ENCODE measurements around the gene MVB12B. TPM values are rescaled to one million over a fixed set of nuclear protein-coding genes. Genes with fewer than 3 reads are reported as not detected.

MVB12B gene
- total and polyA plus RNA-seq, 2 of the 8 experiments (the other 6 are each of a cell fraction or from before 2014, with no cell fraction given) = 2.6 to 5.0 TPM

GRCh38 chr9:126498331-126498730 lies 171.7 kb downstream of the MVB12B start:
- CTCF ChIA-PET (ENCODE audit: partially characterized antibody) = interaction anchor here (1.0 to 10.6 kb wide), 20 partner anchors 7 to 283 kb away, joined by 3 to 276 read pairs (median 4); no protein-coding TSS in a partner anchor

More at GRCh38 chr9:126498331-126498730, 171.7 kb downstream of the MVB12B start:
- Histone ChIP-seq H3K79me1 (ENCODE audit: low read depth, low read length) (no peaks in the 10 kb centered on the region), H2BK15ac (ENCODE audit: low read length) (no peak overlapping the region), H3K79me2 (ENCODE audit: control insufficient read depth in 1 of 2, insufficient read depth in 2 of 2, low read length in 2 of 2) (no peaks in the 10 kb centered on the region), H4K5ac (ENCODE audit: insufficient read length, low read depth, low read length) (no peak overlapping the region), H3K14ac (ENCODE audit: insufficient read length) (no peak overlapping the region), H4K91ac (replicated peaks; ENCODE audit: insufficient read length, low read length) (no peak overlapping the region), H2AFZ (ENCODE audit: low read length) (no peak overlapping the region), H3K56ac (replicated peaks; ENCODE audit: insufficient read length, low read depth, low read length) (no peak overlapping the region), H2BK20ac (ENCODE audit: low read length) (no peak overlapping the region), H2BK5ac (ENCODE audit: low read depth, low read length) (no peak overlapping the region), H2BK12ac (ENCODE audit: low read depth, low read length) (no peak overlapping the region), H2BK120ac (replicated peaks; ENCODE audit: low read depth, low read length) (no peak overlapping the region), H3K4me2 (ENCODE audit: insufficient read depth in 1 of 2, low read depth in 2 of 2, low read length in 2 of 2) (no peak overlapping the region), H3K23ac (ENCODE audit: insufficient read length) (no peak overlapping the region), H3K9ac (replicated peaks in 1 of 4; ENCODE audit: extremely low read depth in 1 of 4, low read depth in 3 of 4, low read length in 3 of 4) (no peak overlapping the region), H4K20me1 (replicated peaks in 1 of 2; ENCODE audit: control insufficient read depth in 1 of 2, insufficient read depth in 2 of 2, low read length in 2 of 2) (peaks cover 0 to 3% of the 10 kb centered on the region in 2 experiments), H4K8ac (ENCODE audit: extremely low read depth, insufficient read depth, low read length) (no peak overlapping the region), H3K9me3 (ENCODE audit: insufficient read depth in 2 of 2, low read depth in 1 of 2, low read length in 1 of 2) (no peaks in the 10 kb centered on the region), H3K18ac (ENCODE audit: extremely low read depth, low read length) (no peak overlapping the region), H3K23me2 (ENCODE audit: low read depth, low read length) (peaks cover 12% of the 10 kb centered on the region; the same call in 1 of the 2 replicates), H2AK5ac (ENCODE audit: low read depth, low read length) (no peak overlapping the region), H3K27me3 (replicated peaks in 1 of 4; ENCODE audit: control insufficient read depth in 3 of 4, extremely low read depth in 1 of 4, insufficient read depth in 3 of 4, low read length in 3 of 4) (peaks cover 0 to 10% (median 3%) of the 10 kb centered on the region in 4 experiments; a peak in 5 of 7 replicates), H3K27ac (ENCODE audit: low read depth, low read length) (no peak overlapping the region), H3K4me3 (ENCODE audit: extremely low read depth in 1 of 4, insufficient read depth in 2 of 4, low read depth in 3 of 4, low read length in 4 of 4) (no peak overlapping the region), H3K4me1 (replicated peaks in 1 of 4; ENCODE audit: control insufficient read depth in 3 of 4, insufficient read depth in 4 of 4, low read length in 3 of 4) (peaks cover 0 to 11% (median 8%) of the 10 kb centered on the region in 4 experiments; a peak in 6 of 7 replicates), H3K36me3 (ENCODE audit: control insufficient read depth in 2 of 4, insufficient read depth in 4 of 4, low read length in 3 of 4) (no peaks in the 10 kb centered on the region), H3K4ac (replicated peaks; ENCODE audit: insufficient read length, low read depth, low read length) (no peak overlapping the region)
- WGBS, 2 experiments (ENCODE audit: extremely low coverage in 1 of 2, insufficient coverage in 1 of 2, insufficient read length in 1 of 2, insufficient replicate concordance in 2 of 2, low coverage in 1 of 2, low lambda C conversion rate in 2 of 2, missing lambda C conversion rate in 1 of 2) = 85% methylated on average over 8 of the region's 8 CpGs; no CpG with 5 or more reads in 1 of the 2 experiments
- DNase-seq (ENCODE audit: low read depth in 1 of 2, low spot score in 2 of 2) (no peak), FAIRE-seq (no peak)
- no peak for TF ChIP-seq TAF1 (IDR thresholded peaks at IDR 0.05; ENCODE audit: low read depth, low read length)
- no peak for TF ChIP-seq SIX5 (IDR thresholded peaks at IDR 0.05; ENCODE audit: low read depth, low read length)
- TF ChIP-seq RBBP5 (IDR thresholded peaks at IDR 0.05; ENCODE audit: borderline replicate concordance, low read depth, low read length) = no peak
- TF ChIP-seq TAF7 (optimal IDR thresholded peaks at IDR 0.05; ENCODE audit: borderline replicate concordance, low read depth, low read length) = no peak
- TF ChIP-seq SUZ12 (IDR thresholded peaks at IDR 0.05; ENCODE audit: low read length) = no peak
- no peak for TF ChIP-seq TBP (IDR thresholded peaks at IDR 0.05; ENCODE audit: low read depth, low read length)
- TF ChIP-seq RXRA (IDR thresholded peaks at IDR 0.05; ENCODE audit: insufficient read depth, low read depth, low read length) = no peak
- POLR2A ChIA-PET (ENCODE audit: partially characterized antibody) = no interaction called here
